Head of caudate nucleus (tissue), 42 donors: ENCODE data around the gene FADS3.

Experiments
- DNase-seq, 42 donors: peaks; one replicate each; pipeline versions ENCODE4 v3.0.0 to v3.0.0-alpha.2; 2020 to 2021; ENCODE audit warnings: mixed read lengths in 7 of 42
- intact Hi-C: fragments of 100-400 bp; cut with DNase I; formaldehyde crosslinking; loops from one replicate; pipeline ENCODE4 v1.15.0; 2022

FADS3 gene

GRCh38 chr11:61891331-61892084 is at the start of gene FADS3:
TSS of gene FADS3 (minus strand) at chr11:61891545. CDS start at chr11:61891381, 164 bp downstream.
- DNase-seq = peak; percentile 67 to 94 (median 87)
- intact Hi-C loops = loop anchor here (5.0 kb wide), 1 partner anchor 89 kb away; no protein-coding TSS in a partner anchor

- peak in 2 of 42 donors; percentile 13 to 32 for DNase-seq
- intact Hi-C loops = loop anchor here (10.0 kb wide), 2 partner anchors 144 to 146 kb away; partner anchors contain the start of genes FEN1 and TMEM258
Measured at GRCh38 chr11:61940466-61940865, 49.1 kb upstream of the FADS3 start.

- intact Hi-C loops = no loop called here
- no peak for DNase-seq
Measured at GRCh38 chr11:61935861-61936260, 44.5 kb upstream of the FADS3 start.

GRCh38 chr11:61930933-61931332 is 39.6 kb upstream of the FADS3 start:
- no peak for DNase-seq
- intact Hi-C loops = no loop called here

- intact Hi-C loops = no loop called here
- DNase-seq = peak in 1 of 42 donors; percentile 16
Measured at GRCh38 chr11:61928606-61929005, 37.3 kb upstream of the FADS3 start.

- no peak for DNase-seq
- intact Hi-C loops = no loop called here
Measured at GRCh38 chr11:61927501-61927900, 36.2 kb upstream of the FADS3 start.

GRCh38 chr11:61926235-61926634 is 34.9 kb upstream of the FADS3 start:
- intact Hi-C loops = no loop called here
- no peak for DNase-seq

- intact Hi-C loops = no loop called here
- DNase-seq = no peak
Measured at GRCh38 chr11:61925736-61926135, 34.4 kb upstream of the FADS3 start.

GRCh38 chr11:61924064-61924455 is 32.7 kb upstream of the FADS3 start:
- intact Hi-C loops = no loop called here
- peak in 2 of 42 donors; percentile 26 to 34 for DNase-seq

- peak in 10 of 42 donors; percentile 2 to 53 (median 32) for DNase-seq
Measured at GRCh38 chr11:61923166-61924063, 32.1 kb upstream of the FADS3 start.

GRCh38 chr11:61922539-61922938 is 31.2 kb upstream of the FADS3 start:
- intact Hi-C loops = no loop called here
- DNase-seq = peak in 6 of 42 donors; percentile 3 to 49 (median 30)

More at GRCh38 chr11:61923166-61924063, 32.1 kb upstream of the FADS3 start:
- intact Hi-C loops = no loop called here

GRCh38 chr11:61921446-61921845 is 30.1 kb upstream of the FADS3 start:
- intact Hi-C loops = no loop called here
- DNase-seq = peak in 2 of 42 donors; percentile 0 to 1

- intact Hi-C loops = no loop called here
- DNase-seq = peak in 5 of 42 donors; percentile 1 to 27 (median 15)
Measured at GRCh38 chr11:61919705-61920631, 28.6 kb upstream of the FADS3 start.

- intact Hi-C loops = no loop called here
- DNase-seq = peak in 3 of 42 donors; percentile 1 to 33 (median 14)
Measured at GRCh38 chr11:61918938-61919704, 27.8 kb upstream of the FADS3 start.

GRCh38 chr11:61918251-61918937 is 27.0 kb upstream of the FADS3 start:
- intact Hi-C loops = no loop called here
- peak in 6 of 42 donors; percentile 0 to 34 (median 6) for DNase-seq

GRCh38 chr11:61917334-61918109 is 26.2 kb upstream of the FADS3 start, which contains the start of gene RAB3IL1:
TSS of gene RAB3IL1 (minus strand) at chr11:61917566. CDS start at chr11:61917367, 199 bp downstream.
- DNase-seq = peak in 39 of 42 donors; percentile 39 to 85 (median 67)
- intact Hi-C loops = no loop called here
